Measurements from ENCODE around the gene TSFM. TPM values are rescaled to one million over a fixed set of nuclear protein-coding genes. Genes with fewer than 3 reads are reported as not detected.

TSFM gene
- total RNA-seq, 1 donor from 2014 or later, result 25.8 TPM

- H3K36me3 Mint-ChIP-seq (ENCODE audit: low read depth, unreplicated experiment), result peaks cover 32% of the 10 kb centered on the region
- H3K9me3 Mint-ChIP-seq (ENCODE audit: unreplicated experiment), result no peaks in the 10 kb centered on the region
- peak overlapping the region; percentile 90 for H3K4me3 Mint-ChIP-seq (ENCODE audit: unreplicated experiment)
- DNase-seq (ENCODE audit: low spot score), result peak; percentile 61
- TF ChIP-seq CTCF (IDR thresholded peaks at IDR 0.05; ENCODE audit: unreplicated experiment), result no peak
- peak overlapping the region; percentile 94 for H3K27ac Mint-ChIP-seq (ENCODE audit: unreplicated experiment)
- H3K27me3 Mint-ChIP-seq (ENCODE audit: unreplicated experiment), result peaks cover 34% of the 10 kb centered on the region
- H3K4me1 Mint-ChIP-seq (ENCODE audit: unreplicated experiment), result peaks cover 34% of the 10 kb centered on the region
Observed at GRCh38 chr12:57735952-57736740, 46.4 kb upstream of the TSFM start.

- H3K4me1 Mint-ChIP-seq (ENCODE audit: unreplicated experiment), result peaks cover 39% of the 10 kb centered on the region
- peaks cover 38% of the 10 kb centered on the region for H3K27me3 Mint-ChIP-seq (ENCODE audit: unreplicated experiment)
- peak overlapping the region; percentile 90 for H3K4me3 Mint-ChIP-seq (ENCODE audit: unreplicated experiment)
- H3K9me3 Mint-ChIP-seq (ENCODE audit: unreplicated experiment), result no peaks in the 10 kb centered on the region
- TF ChIP-seq CTCF (IDR thresholded peaks at IDR 0.05; ENCODE audit: unreplicated experiment), result no peak
- no peak for DNase-seq (ENCODE audit: low spot score)
- H3K36me3 Mint-ChIP-seq (ENCODE audit: low read depth, unreplicated experiment), result peaks cover 28% of the 10 kb centered on the region
- H3K27ac Mint-ChIP-seq (ENCODE audit: unreplicated experiment), result peak overlapping the region; percentile 94
Observed at GRCh38 chr12:57736741-57737466, 45.7 kb upstream of the TSFM start.

GRCh38 chr12:57737467-57738460, 44.8 kb upstream of the TSFM start:
- Mint-ChIP-seq H3K4me3 (ENCODE audit: unreplicated experiment) (no peak overlapping the region), H3K4me1 (ENCODE audit: unreplicated experiment) (peaks cover 36% of the 10 kb centered on the region), H3K27me3 (ENCODE audit: unreplicated experiment) (peaks cover 41% of the 10 kb centered on the region), H3K9me3 (ENCODE audit: unreplicated experiment) (no peaks in the 10 kb centered on the region), H3K36me3 (ENCODE audit: low read depth, unreplicated experiment) (peaks cover 24% of the 10 kb centered on the region), H3K27ac (ENCODE audit: unreplicated experiment) (no peak overlapping the region)
- no peak for TF ChIP-seq CTCF (IDR thresholded peaks at IDR 0.05; ENCODE audit: unreplicated experiment)
- peak; percentile 48 for DNase-seq (ENCODE audit: low spot score)

- Mint-ChIP-seq H3K4me3 (ENCODE audit: unreplicated experiment) (peak within 1 kb of the TSS; percentile 75), H3K4me1 (ENCODE audit: unreplicated experiment) (peaks cover 36% of the 10 kb centered on the region), H3K27me3 (ENCODE audit: unreplicated experiment) (peaks cover 41% of the 10 kb centered on the region), H3K36me3 (ENCODE audit: low read depth, unreplicated experiment) (peaks cover 24% of the 10 kb centered on the region), H3K9me3 (ENCODE audit: unreplicated experiment) (no peaks in the 10 kb centered on the region), H3K27ac (ENCODE audit: unreplicated experiment) (peak within 1 kb of the TSS; percentile 59)
- TF ChIP-seq CTCF (IDR thresholded peaks at IDR 0.05; ENCODE audit: unreplicated experiment), result no peak
- DNase-seq (ENCODE audit: low spot score), result peak; percentile 41
Observed at GRCh38 chr12:57738661-57739237, 43.8 kb upstream of the TSFM start, which contains the start of gene AGAP2. Gene AGAP2 (minus strand): TSS chr12:57738742. CDS start chr12:57738246, 496 bp downstream.
